H9 (cell line): Measurements from ENCODE around the gene CAVIN4. TPM values are rescaled to one million over a fixed set of nuclear protein-coding genes. Genes with fewer than 3 reads are reported as not detected.

Source experiments
- DNase-seq: peaks from one replicate; pipeline ENCODE4 v3.0.0-alpha.2; 2017
- H2AFZ ChIP-seq: one replicate; pipeline ENCODE4 v1.6.1; 2013; ENCODE audit warnings: mild to moderate bottlenecking, low read length, control low read depth, moderate library complexity
- H2AK5ac ChIP-seq: 2 replicates; pipeline ENCODE4 v1.6.1; 2013; ENCODE audit warnings: low read length, control low read depth, mixed read lengths; ENCODE audit not compliant: insufficient read length
- H2BK120ac ChIP-seq: one replicate; pipeline ENCODE4 v1.6.1; 2013; ENCODE audit warnings: low read depth, mild to moderate bottlenecking, low read length, control low read depth, inconsistent platforms; ENCODE audit not compliant: poor library complexity, severe bottlenecking
- H2BK12ac ChIP-seq: 2 replicates; pipeline ENCODE4 v1.6.1; 2013; ENCODE audit warnings: low read length, control low read depth, mixed read lengths, low read depth; ENCODE audit not compliant: insufficient read length
- H2BK15ac ChIP-seq: 2 replicates; pipeline ENCODE4 v1.6.1; 2013; ENCODE audit warnings: low read depth, low read length, control low read depth
- H2BK20ac ChIP-seq: one replicate; pipeline ENCODE4 v1.6.1; 2013; ENCODE audit warnings: low read depth, mild to moderate bottlenecking, low read length, control low read depth, inconsistent platforms; ENCODE audit not compliant: poor library complexity, severe bottlenecking
- H2BK5ac ChIP-seq: 2 replicates; pipeline ENCODE4 v1.6.1; 2013; ENCODE audit warnings: low read length, control low read depth, mixed read lengths; ENCODE audit not compliant: insufficient read length
- H3K14ac ChIP-seq: 2 replicates; pipeline ENCODE4 v1.6.1; 2013; ENCODE audit warnings: low read length, control low read depth; ENCODE audit not compliant: insufficient read depth
- H3K18ac ChIP-seq: 2 replicates; pipeline ENCODE4 v1.6.1; 2013; ENCODE audit warnings: low read depth, mild to moderate bottlenecking, mixed read lengths, low read length, control low read depth; ENCODE audit not compliant: insufficient read length
- H3K23ac ChIP-seq: 2 replicates; pipeline ENCODE4 v1.6.1; 2013; ENCODE audit warnings: low read length, control low read depth, mixed read lengths, low read depth; ENCODE audit not compliant: insufficient read length
- H3K23me2 ChIP-seq: 2 replicates; pipeline ENCODE4 v1.6.1; 2013; ENCODE audit warnings: low read depth, mild to moderate bottlenecking, mixed read lengths, low read length, control low read depth; ENCODE audit not compliant: insufficient read length, poor library complexity, severe bottlenecking
- H3K27ac ChIP-seq: 2 replicates; pipeline ENCODE4 v1.5.1; 2013; ENCODE audit warnings: low read length, control low read depth, mixed read lengths, low read depth; ENCODE audit not compliant: insufficient read length
- H3K27me3 ChIP-seq: 2 replicates; pipeline ENCODE4 v1.6.1; 2013; ENCODE audit warnings: low read length, control low read depth, inconsistent platforms; ENCODE audit not compliant: insufficient read depth
- H3K4ac ChIP-seq: 2 replicates; pipeline ENCODE4 v1.6.1; 2013; ENCODE audit warnings: low read depth, mild to moderate bottlenecking, control low read depth, inconsistent platforms, low read length, moderate library complexity
- H3K4me1 ChIP-seq: 2 replicates; pipeline ENCODE4 v1.6.1; 2013; ENCODE audit warnings: low read length, control low read depth, inconsistent platforms; ENCODE audit not compliant: insufficient read depth
- H3K4me2 ChIP-seq: 2 replicates; pipeline ENCODE4 v1.6.1; 2013; ENCODE audit warnings: low read length, control low read depth, mixed read lengths; ENCODE audit not compliant: insufficient read length, insufficient read depth
- H3K56ac ChIP-seq: 2 replicates; pipeline ENCODE4 v1.6.1; 2013; ENCODE audit warnings: low read depth, mild to moderate bottlenecking, mixed read lengths, low read length, control low read depth; ENCODE audit not compliant: insufficient read length
- H3K79me1 ChIP-seq: 2 replicates; pipeline ENCODE4 v1.6.1; 2013; ENCODE audit warnings: low read depth, mild to moderate bottlenecking, moderate library complexity, low read length, control low read depth, inconsistent platforms; ENCODE audit not compliant: insufficient read depth, poor library complexity, severe bottlenecking
- H3K79me2 ChIP-seq: 2 replicates; pipeline ENCODE4 v1.6.1; 2013; ENCODE audit warnings: low read length, control low read depth, inconsistent platforms; ENCODE audit not compliant: insufficient read depth
- H3K9ac ChIP-seq: 2 replicates; pipeline ENCODE4 v1.6.1; 2013; ENCODE audit warnings: low read length, control low read depth, mixed read lengths; ENCODE audit not compliant: insufficient read length; ENCODE audit errors: extremely low read depth
- H3K9me3 ChIP-seq: one replicate; pipeline ENCODE4 v1.6.1; 2013; ENCODE audit warnings: low read depth, low read length, inconsistent platforms; ENCODE audit not compliant: control insufficient read depth
- H3T11ph ChIP-seq: one replicate; pipeline ENCODE4 v1.6.1; 2013; ENCODE audit warnings: mild to moderate bottlenecking, low read length, control low read depth, inconsistent platforms
- H4K20me1 ChIP-seq: one replicate; pipeline ENCODE4 v1.6.1; 2013; ENCODE audit not compliant: control insufficient read depth, insufficient read length, insufficient read depth
- H4K5ac ChIP-seq: 2 replicates; pipeline ENCODE4 v1.6.1; 2013; ENCODE audit warnings: low read depth, mild to moderate bottlenecking, mixed read lengths, low read length, control low read depth; ENCODE audit not compliant: insufficient read length
- H4K8ac ChIP-seq: replicated peaks from 2 replicates; pipeline ENCODE4 v1.6.1; 2013; ENCODE audit warnings: low read length, control low read depth, mixed read lengths, low read depth; ENCODE audit not compliant: insufficient read length
- H4K91ac ChIP-seq: 2 replicates; pipeline ENCODE4 v1.6.1; 2013; ENCODE audit warnings: low read depth, mild to moderate bottlenecking, moderate library complexity, mixed read lengths, low read length, control low read depth; ENCODE audit not compliant: insufficient read length
- H3K27ac Mint-ChIP-seq, 3 experiments: 2 replicates in 2 of 3; 3 replicates in 1 of 3; pipeline ENCODE4 v1.8.0; 2020 to 2021; ENCODE audit warnings: mixed read lengths in 3 of 3, mild to moderate bottlenecking in 1 of 3, moderate library complexity in 1 of 3
- H3K27me3 Mint-ChIP-seq: 2 replicates; pipeline ENCODE4 v1.8.0; 2021; ENCODE audit warnings: low read depth, mild to moderate bottlenecking, moderate library complexity, mixed read lengths
- H3K36me3 Mint-ChIP-seq, 3 experiments: 2 replicates in 2 of 3; 3 replicates in 1 of 3; pipeline ENCODE4 v1.8.0; 2020 to 2021; ENCODE audit warnings: low read depth in 3 of 3, mixed read lengths in 3 of 3; ENCODE audit not compliant: insufficient read depth in 1 of 3
- H3K4me1 Mint-ChIP-seq, 2 experiments: 2 replicates each; pipeline ENCODE4 v1.8.0; 2020; ENCODE audit warnings: mixed read lengths in 2 of 2
- H3K4me3 Mint-ChIP-seq, 2 experiments: 2 replicates in 1 of 2; 3 replicates in 1 of 2; pipeline ENCODE4 v1.8.0; 2020 to 2021; ENCODE audit warnings: mild to moderate bottlenecking in 2 of 2, mixed read lengths in 2 of 2, moderate library complexity in 1 of 2
- H3K9me3 Mint-ChIP-seq, 2 experiments: 2 replicates in 1 of 2; 3 replicates in 1 of 2; pipeline ENCODE4 v1.8.0; 2020; ENCODE audit warnings: mild to moderate bottlenecking in 2 of 2, mixed read lengths in 2 of 2, moderate library complexity in 1 of 2
- WGBS: extraction: QIAGEN DNeasy Blood & Tissue Kit; methylation state at CpG from one replicate; pipeline ENCODE4 v1.1.7; 2013; ENCODE audit warnings: missing lambda C conversion rate, low lambda C conversion rate, mixed read lengths; ENCODE audit not compliant: insufficient read length; ENCODE audit errors: extremely low coverage; 5-methylcytosine and 5-hydroxymethylcytosine counted together
- total RNA-seq: library from RNA; stranded (reverse); gene quantifications from 2 replicates; pipeline ENCODE4 v1.2.1, GENCODE V29; 2021
- TF ChIP-seq, protein P1 (sequence below): fragments of 200-600 bp; sonication (generic); conservative IDR thresholded peaks from 3 replicates; pipeline ENCODE4 v1.8.0; 2021; ENCODE audit warnings: antibody characterized with exemption, mild to moderate bottlenecking

Gene CAVIN4
- total RNA-seq, 1 experiment from 2014 or later, result 7.3 TPM

GRCh38 chr9:100540327-100540726 is 37.6 kb upstream of the CAVIN4 start:
- no peak overlapping the region for H3K27ac ChIP-seq
- H3K9me3 ChIP-seq, result peaks cover 10% of the 10 kb centered on the region
- no peak overlapping the region for H4K5ac ChIP-seq
- H3K9ac ChIP-seq, result no peak overlapping the region
- no peak overlapping the region for H3T11ph ChIP-seq
- H3K27me3 Mint-ChIP-seq, result peaks cover 2% of the 10 kb centered on the region; the same call in 1 of the 2 replicates
- H3K56ac ChIP-seq, result no peak overlapping the region
- no peaks in the 10 kb centered on the region for H3K4me1 ChIP-seq
- no peak overlapping the region for H2AFZ ChIP-seq
- H3K9me3 Mint-ChIP-seq, result peaks cover 27% of the 10 kb centered on the region in 2 experiments
- no peak overlapping the region for H3K27ac Mint-ChIP-seq
- H3K23me2 ChIP-seq, result peaks cover 2% of the 10 kb centered on the region
- H3K23ac ChIP-seq, result no peak overlapping the region
- peaks cover 3% of the 10 kb centered on the region for H3K79me1 ChIP-seq
- no peak overlapping the region for H3K18ac ChIP-seq
- H3K27me3 ChIP-seq, result no peaks in the 10 kb centered on the region
- H2BK20ac ChIP-seq, result no peak overlapping the region
- no peak overlapping the region for H3K4ac ChIP-seq
- no peaks in the 10 kb centered on the region for H3K4me1 Mint-ChIP-seq
- H3K79me2 ChIP-seq, result no peaks in the 10 kb centered on the region
- H3K36me3 Mint-ChIP-seq, result peaks cover 79 to 94% (median 79%) of the 10 kb centered on the region in 3 experiments
- no peak overlapping the region for H3K4me3 Mint-ChIP-seq
- no peak overlapping the region for H2BK120ac ChIP-seq
- H3K14ac ChIP-seq, result no peak overlapping the region
- no peak overlapping the region for H4K8ac ChIP-seq
- no peaks in the 10 kb centered on the region for H4K20me1 ChIP-seq
- TF ChIP-seq, protein P1, sequence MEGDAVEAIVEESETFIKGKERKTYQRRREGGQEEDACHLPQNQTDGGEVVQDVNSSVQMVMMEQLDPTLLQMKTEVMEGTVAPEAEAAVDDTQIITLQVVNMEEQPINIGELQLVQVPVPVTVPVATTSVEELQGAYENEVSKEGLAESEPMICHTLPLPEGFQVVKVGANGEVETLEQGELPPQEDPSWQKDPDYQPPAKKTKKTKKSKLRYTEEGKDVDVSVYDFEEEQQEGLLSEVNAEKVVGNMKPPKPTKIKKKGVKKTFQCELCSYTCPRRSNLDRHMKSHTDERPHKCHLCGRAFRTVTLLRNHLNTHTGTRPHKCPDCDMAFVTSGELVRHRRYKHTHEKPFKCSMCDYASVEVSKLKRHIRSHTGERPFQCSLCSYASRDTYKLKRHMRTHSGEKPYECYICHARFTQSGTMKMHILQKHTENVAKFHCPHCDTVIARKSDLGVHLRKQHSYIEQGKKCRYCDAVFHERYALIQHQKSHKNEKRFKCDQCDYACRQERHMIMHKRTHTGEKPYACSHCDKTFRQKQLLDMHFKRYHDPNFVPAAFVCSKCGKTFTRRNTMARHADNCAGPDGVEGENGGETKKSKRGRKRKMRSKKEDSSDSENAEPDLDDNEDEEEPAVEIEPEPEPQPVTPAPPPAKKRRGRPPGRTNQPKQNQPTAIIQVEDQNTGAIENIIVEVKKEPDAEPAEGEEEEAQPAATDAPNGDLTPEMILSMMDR, result no peak
- no CpG with 5 or more reads among the region's 12 CpGs for WGBS
- H4K91ac ChIP-seq, result no peak overlapping the region
- H2BK15ac ChIP-seq, result no peak overlapping the region
- H2BK12ac ChIP-seq, result no peak overlapping the region
- no peak overlapping the region for H2AK5ac ChIP-seq
- no peak overlapping the region for H3K4me2 ChIP-seq
- DNase-seq, result no peak
- H2BK5ac ChIP-seq, result no peak overlapping the region
